ENCODE results near the gene TPI1. TPM values are rescaled to one million over a fixed set of nuclear protein-coding genes. Genes with fewer than 3 reads are reported as not detected.

The TPI1 gene
- total RNA-seq, 6 donors from 2014 or later = 137 to 407 (median 309) TPM

DNA sequence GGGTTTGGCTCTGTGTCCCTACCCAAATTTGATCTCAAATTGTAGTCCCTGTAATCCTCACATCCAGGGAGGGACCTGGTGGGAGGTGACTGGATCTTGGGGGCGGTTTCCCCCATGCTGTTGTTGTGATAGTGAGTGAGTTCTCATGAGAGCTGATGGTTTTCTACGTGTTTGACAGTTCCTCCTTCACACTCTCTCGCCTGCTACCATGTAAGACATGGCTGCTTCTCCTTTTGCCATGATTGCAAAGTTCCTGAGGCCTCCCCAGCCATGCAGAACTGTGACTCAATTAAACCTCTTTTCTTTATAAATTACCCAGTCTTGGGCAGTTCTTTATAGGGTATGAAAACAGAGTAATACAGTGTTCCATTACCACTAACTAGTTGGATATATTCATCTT, 27.0 kb downstream of the TPI1 start:
- H3K27ac ChIP-seq = no peak overlapping the region
- 70 to 80% methylated on average over 3 of the region's 3 CpGs for WGBS, 2 donors
- ATAC-seq (ENCODE audit: low FRiP score in 2 of 2) = no peak
- no peak for DNase-seq
- no peaks in the 10 kb centered on the region for H3K9me3 ChIP-seq
- H3K4me3 ChIP-seq = no peak overlapping the region
- H3K4me1 ChIP-seq = peaks cover 8 to 23% (median 11%) of the 10 kb centered on the region in 4 donors
- no peaks in the 10 kb centered on the region for H3K36me3 ChIP-seq
- TF ChIP-seq POLR2AphosphoS5 (IDR thresholded peaks at IDR 0.05) (no peak), EP300 (IDR thresholded peaks at IDR 0.05) (no peak), POLR2A (IDR thresholded peaks at IDR 0.05) (no peak)
- TF ChIP-seq, protein P1, sequence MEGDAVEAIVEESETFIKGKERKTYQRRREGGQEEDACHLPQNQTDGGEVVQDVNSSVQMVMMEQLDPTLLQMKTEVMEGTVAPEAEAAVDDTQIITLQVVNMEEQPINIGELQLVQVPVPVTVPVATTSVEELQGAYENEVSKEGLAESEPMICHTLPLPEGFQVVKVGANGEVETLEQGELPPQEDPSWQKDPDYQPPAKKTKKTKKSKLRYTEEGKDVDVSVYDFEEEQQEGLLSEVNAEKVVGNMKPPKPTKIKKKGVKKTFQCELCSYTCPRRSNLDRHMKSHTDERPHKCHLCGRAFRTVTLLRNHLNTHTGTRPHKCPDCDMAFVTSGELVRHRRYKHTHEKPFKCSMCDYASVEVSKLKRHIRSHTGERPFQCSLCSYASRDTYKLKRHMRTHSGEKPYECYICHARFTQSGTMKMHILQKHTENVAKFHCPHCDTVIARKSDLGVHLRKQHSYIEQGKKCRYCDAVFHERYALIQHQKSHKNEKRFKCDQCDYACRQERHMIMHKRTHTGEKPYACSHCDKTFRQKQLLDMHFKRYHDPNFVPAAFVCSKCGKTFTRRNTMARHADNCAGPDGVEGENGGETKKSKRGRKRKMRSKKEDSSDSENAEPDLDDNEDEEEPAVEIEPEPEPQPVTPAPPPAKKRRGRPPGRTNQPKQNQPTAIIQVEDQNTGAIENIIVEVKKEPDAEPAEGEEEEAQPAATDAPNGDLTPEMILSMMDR (IDR thresholded peaks at IDR 0.05) = no peak
- no peaks in the 10 kb centered on the region for H3K27me3 ChIP-seq

DNA sequence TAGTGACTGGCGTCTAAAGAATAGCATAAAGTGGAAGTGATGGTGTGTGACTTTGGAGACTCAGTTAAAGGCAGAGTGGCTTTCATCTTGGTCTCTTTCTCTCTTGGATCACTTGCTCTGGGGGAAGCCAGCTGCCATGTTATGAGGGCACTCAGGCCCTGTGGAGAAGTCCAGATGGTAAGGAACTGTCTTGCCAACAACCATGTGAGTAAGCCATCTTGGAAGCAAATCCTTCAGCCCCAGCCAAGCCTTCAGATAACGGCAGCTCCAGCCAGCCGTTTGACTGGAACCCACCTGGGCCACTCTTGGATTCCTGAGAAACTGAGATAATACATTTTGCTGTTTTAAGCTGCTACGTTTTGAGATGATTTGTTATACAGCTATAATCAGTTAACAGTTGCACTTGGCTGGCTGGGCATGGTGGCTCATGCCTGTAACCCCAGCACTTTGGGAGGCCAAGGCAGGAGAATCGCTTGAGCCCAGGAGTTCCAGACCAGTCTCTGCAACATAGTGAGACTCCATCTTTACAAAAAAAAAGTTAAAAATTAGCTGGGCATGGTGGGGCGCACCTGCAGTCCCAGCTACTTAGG, 29.6 kb downstream of the TPI1 start:
- Histone ChIP-seq H3K4me1 (peaks cover 6 to 16% (median 8%) of the 10 kb centered on the region in 4 donors), H3K27me3 (no peaks in the 10 kb centered on the region), H3K9me3 (no peaks in the 10 kb centered on the region), H3K36me3 (no peaks in the 10 kb centered on the region), H3K4me3 (no peak overlapping the region), H3K27ac (no peak overlapping the region)
- ATAC-seq (ENCODE audit: low FRiP score in 2 of 2) (no peak), DNase-seq (no peak)
- WGBS, 2 donors = 80 to 85% methylated on average over 6 of the region's 6 CpGs
- no peak for TF ChIP-seq POLR2A (IDR thresholded peaks at IDR 0.05)

GRCh38 chr12:6899427-6899826, 32.1 kb downstream of the TPI1 start:
- no peak for ATAC-seq (ENCODE audit: low FRiP score in 2 of 2)
- no peak overlapping the region for H3K27ac ChIP-seq
- WGBS, 2 donors = 53 to 59% methylated on average over 5 of the region's 5 CpGs
- H3K9me3 ChIP-seq = no peaks in the 10 kb centered on the region
- H3K4me3 ChIP-seq = no peak overlapping the region
- peaks cover 9 to 21% (median 13%) of the 10 kb centered on the region in 4 donors for H3K4me1 ChIP-seq
- H3K27me3 ChIP-seq = no peaks in the 10 kb centered on the region
- DNase-seq = no peak
- H3K36me3 ChIP-seq = no peaks in the 10 kb centered on the region
- TF ChIP-seq POLR2AphosphoS5 (IDR thresholded peaks at IDR 0.05) = no peak
- TF ChIP-seq POLR2A (IDR thresholded peaks at IDR 0.05) = no peak
- TF ChIP-seq, protein P1 (IDR thresholded peaks at IDR 0.05) = no peak
- TF ChIP-seq EP300 (IDR thresholded peaks at IDR 0.05) = no peak

DNA sequence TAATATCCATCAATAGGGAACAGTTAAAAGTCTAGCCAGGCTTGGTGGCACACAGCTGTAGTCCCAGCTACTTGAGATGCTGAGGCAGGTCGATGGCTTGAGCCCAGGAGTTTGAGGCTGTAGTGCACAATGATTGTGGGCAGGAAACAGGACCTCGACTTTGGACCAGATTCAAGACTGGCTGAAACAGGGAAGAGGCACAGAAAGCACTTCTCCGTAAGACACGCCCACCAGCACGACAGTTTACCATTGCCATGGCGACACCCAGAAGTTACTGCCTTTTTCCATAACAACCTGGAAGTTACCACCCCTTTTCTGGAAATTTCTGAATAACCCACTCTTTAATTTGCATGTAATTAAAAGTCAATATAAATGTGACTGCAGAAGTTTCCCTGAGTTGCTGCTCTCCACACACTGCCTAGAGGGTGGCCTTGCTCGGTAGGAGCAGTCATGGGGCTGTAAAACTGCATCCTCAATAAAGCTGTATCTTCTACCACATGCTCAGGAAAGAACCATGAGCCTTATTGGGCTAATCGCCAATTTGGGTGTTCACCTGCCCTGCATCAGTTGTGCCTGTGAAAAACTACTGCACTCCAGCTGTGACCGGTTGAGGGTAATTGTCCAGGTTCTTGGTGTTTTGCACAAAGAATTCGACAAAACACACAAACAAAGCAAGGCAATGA, 32.6 kb downstream of the TPI1 start:
- Histone ChIP-seq H3K4me3 (no peak overlapping the region), H3K27me3 (no peaks in the 10 kb centered on the region), H3K9me3 (no peaks in the 10 kb centered on the region), H3K27ac (no peak overlapping the region), H3K4me1 (peaks cover 11 to 23% (median 15%) of the 10 kb centered on the region in 4 donors), H3K36me3 (no peaks in the 10 kb centered on the region)
- 39 to 43% methylated on average over 10 of the region's 10 CpGs for WGBS, 2 donors
- TF ChIP-seq, protein P1 (IDR thresholded peaks at IDR 0.05) = no peak
- TF ChIP-seq EP300 (IDR thresholded peaks at IDR 0.05) (no peak), POLR2A (IDR thresholded peaks at IDR 0.05) (no peak), POLR2AphosphoS5 (IDR thresholded peaks at IDR 0.05) (no peak)
- peak in 1 of 2 donors; percentile 54 for DNase-seq
- ATAC-seq (ENCODE audit: low FRiP score in 2 of 2) = peak; percentile 44 to 62

- DNase-seq = no peak
- Histone ChIP-seq H3K27ac (no peak overlapping the region), H3K4me3 (no peak overlapping the region), H3K9me3 (no peaks in the 10 kb centered on the region), H3K27me3 (no peaks in the 10 kb centered on the region), H3K4me1 (peaks cover 15 to 27% (median 20%) of the 10 kb centered on the region in 4 donors), H3K36me3 (peaks cover 0 to 4% (median 0%) of the 10 kb centered on the region in 4 donors)
- TF ChIP-seq EP300 (IDR thresholded peaks at IDR 0.05) (no peak), POLR2AphosphoS5 (IDR thresholded peaks at IDR 0.05) (no peak), POLR2A (IDR thresholded peaks at IDR 0.05) (no peak)
- TF ChIP-seq, protein P1 (IDR thresholded peaks at IDR 0.05) = no peak
- no peak for ATAC-seq (ENCODE audit: low FRiP score in 2 of 2)
- WGBS, 2 donors = 72 to 85% methylated on average over 4 of the region's 4 CpGs
Measured at GRCh38 chr12:6902448-6902847, 35.1 kb downstream of the TPI1 start.
